ENCODE results near the gene DGLUCY. TPM values are rescaled to one million over a fixed set of nuclear protein-coding genes. Genes with fewer than 3 reads are reported as not detected.

Gene DGLUCY
- total RNA-seq, 1 donor = 45.6 TPM

DNA sequence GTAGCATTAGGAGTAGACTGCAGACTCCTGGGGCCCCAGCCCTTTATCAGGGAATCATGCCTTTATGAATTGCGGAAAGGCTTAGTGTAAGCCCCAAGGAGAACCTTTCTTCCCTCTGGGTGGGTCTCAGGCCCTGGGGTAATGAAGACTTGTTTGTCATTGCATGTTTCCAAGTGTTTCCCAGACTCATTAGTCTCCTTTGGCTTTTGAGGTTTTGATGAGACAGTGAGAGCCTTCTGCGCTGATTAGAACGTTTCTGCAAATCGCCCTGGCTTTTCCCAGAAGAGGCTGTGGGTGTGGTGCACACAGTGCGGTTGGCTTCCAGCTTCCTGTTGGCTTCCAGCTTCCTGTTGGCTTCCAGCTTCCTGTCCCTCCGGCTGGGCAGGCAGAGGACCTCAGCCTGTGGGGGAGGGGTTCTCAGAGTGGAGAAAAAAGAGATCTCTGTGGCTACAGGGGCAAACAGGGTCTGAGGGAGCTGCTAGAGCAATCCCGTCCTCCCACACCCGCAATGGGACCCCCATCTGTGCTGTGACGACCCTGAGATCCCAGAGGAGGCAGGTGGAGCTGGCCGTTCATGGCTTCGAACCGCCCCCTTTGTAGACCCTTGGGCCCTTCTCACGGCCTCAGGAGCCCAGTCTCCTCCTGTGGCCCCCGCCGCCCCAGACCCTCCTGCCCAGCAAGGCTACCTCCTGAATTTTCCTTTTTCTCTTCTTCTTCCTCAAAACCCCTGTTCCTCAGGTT lies 88.5 kb downstream of the DGLUCY start:
- Histone ChIP-seq H3K79me2 (ENCODE audit: insufficient read depth, low read length) (no peaks in the 10 kb centered on the region), H3K36me3 (ENCODE audit: insufficient read depth, low read length) (peaks cover 16% of the 10 kb centered on the region), H3K4me2 (ENCODE audit: insufficient read depth, low read length) (peak overlapping the region; percentile 10), H3K27me3 (ENCODE audit: insufficient read depth, low read length) (no peaks in the 10 kb centered on the region), H4K20me1 (ENCODE audit: insufficient read depth, low read length) (no peaks in the 10 kb centered on the region), H3K4me3 (ENCODE audit: insufficient read depth, low read length) (no peak overlapping the region), H3K4me1 (ENCODE audit: insufficient read depth, low read length) (peaks cover 6% of the 10 kb centered on the region), H3K27ac (ENCODE audit: low read depth, low read length) (peak overlapping the region; percentile 7), H2AFZ (ENCODE audit: low read length) (peak overlapping the region; percentile 83), H3K9me3 (ENCODE audit: low read depth, low read length) (no peaks in the 10 kb centered on the region)
- DNase-seq (ENCODE audit: insufficient read length, low spot score, missing footprints) = peak; percentile 62
- TF ChIP-seq CTCF (IDR thresholded peaks at IDR 0.05; ENCODE audit: extremely low read depth, low read depth, low read length) = no peak

DNA sequence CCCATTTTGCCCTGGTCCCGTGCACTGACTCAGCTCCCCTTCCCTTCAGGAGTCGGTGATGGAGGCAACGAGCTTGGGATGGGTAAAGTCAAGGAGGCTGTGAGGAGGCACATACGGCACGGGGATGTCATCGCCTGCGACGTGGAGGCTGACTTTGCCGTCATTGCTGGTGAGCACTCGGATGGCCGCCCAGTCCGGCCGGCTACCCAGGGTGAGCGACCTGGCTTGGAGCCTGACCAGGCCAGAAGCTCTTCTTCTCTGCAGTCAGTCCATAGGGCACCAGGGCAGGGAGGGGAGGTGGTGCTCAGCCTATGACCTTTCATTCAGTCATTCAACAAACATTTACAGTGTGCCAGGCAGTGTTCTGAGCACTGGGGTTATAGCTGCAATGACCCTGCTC lies 90.8 kb downstream of the DGLUCY start:
- no peak overlapping the region for H3K4me3 ChIP-seq (ENCODE audit: insufficient read depth, low read length)
- H4K20me1 ChIP-seq (ENCODE audit: insufficient read depth, low read length) = no peaks in the 10 kb centered on the region
- no peaks in the 10 kb centered on the region for H3K27me3 ChIP-seq (ENCODE audit: insufficient read depth, low read length)
- H3K9me3 ChIP-seq (ENCODE audit: low read depth, low read length) = no peaks in the 10 kb centered on the region
- TF ChIP-seq CTCF (IDR thresholded peaks at IDR 0.05; ENCODE audit: extremely low read depth, low read depth, low read length) = no peak
- H2AFZ ChIP-seq (ENCODE audit: low read length) = no peak overlapping the region
- peaks cover 9% of the 10 kb centered on the region for H3K36me3 ChIP-seq (ENCODE audit: insufficient read depth, low read length)
- no peak for DNase-seq (ENCODE audit: insufficient read length, low spot score, missing footprints)
- no peak overlapping the region for H3K4me2 ChIP-seq (ENCODE audit: insufficient read depth, low read length)
- H3K79me2 ChIP-seq (ENCODE audit: insufficient read depth, low read length) = no peaks in the 10 kb centered on the region
- H3K4me1 ChIP-seq (ENCODE audit: insufficient read depth, low read length) = peaks cover 6% of the 10 kb centered on the region
- no peak overlapping the region for H3K27ac ChIP-seq (ENCODE audit: low read depth, low read length)

DNA sequence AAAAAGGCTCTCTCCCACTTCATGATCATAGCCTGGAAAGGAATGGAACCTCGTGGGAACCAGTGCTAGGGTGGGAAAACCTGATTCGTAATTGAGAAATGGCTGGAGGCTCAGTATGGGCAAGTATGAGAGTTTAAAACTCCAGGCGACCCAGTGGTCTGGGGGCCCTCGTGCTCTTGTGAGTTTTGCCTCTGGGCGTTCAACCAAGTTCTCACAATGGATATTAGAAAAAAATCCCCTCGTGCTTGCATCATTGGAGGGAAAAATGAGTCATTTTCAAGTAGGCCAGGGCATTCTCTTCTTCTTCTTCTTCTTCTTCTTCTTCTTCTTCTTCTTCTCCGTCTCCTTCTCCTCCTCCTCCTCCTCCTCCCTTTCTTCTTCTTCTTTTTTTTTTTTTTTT lies 91.6 kb downstream of the DGLUCY start:
- Histone ChIP-seq H3K4me2 (ENCODE audit: insufficient read depth, low read length) (no peak overlapping the region), H3K4me3 (ENCODE audit: insufficient read depth, low read length) (no peak overlapping the region), H4K20me1 (ENCODE audit: insufficient read depth, low read length) (no peaks in the 10 kb centered on the region), H2AFZ (ENCODE audit: low read length) (no peak overlapping the region), H3K27ac (ENCODE audit: low read depth, low read length) (no peak overlapping the region), H3K9me3 (ENCODE audit: low read depth, low read length) (no peaks in the 10 kb centered on the region), H3K27me3 (ENCODE audit: insufficient read depth, low read length) (no peaks in the 10 kb centered on the region), H3K4me1 (ENCODE audit: insufficient read depth, low read length) (peaks cover 6% of the 10 kb centered on the region), H3K79me2 (ENCODE audit: insufficient read depth, low read length) (no peaks in the 10 kb centered on the region), H3K36me3 (ENCODE audit: insufficient read depth, low read length) (peaks cover 4% of the 10 kb centered on the region)
- DNase-seq (ENCODE audit: insufficient read length, low spot score, missing footprints) = no peak
- TF ChIP-seq CTCF (IDR thresholded peaks at IDR 0.05; ENCODE audit: extremely low read depth, low read depth, low read length) = no peak

DNA sequence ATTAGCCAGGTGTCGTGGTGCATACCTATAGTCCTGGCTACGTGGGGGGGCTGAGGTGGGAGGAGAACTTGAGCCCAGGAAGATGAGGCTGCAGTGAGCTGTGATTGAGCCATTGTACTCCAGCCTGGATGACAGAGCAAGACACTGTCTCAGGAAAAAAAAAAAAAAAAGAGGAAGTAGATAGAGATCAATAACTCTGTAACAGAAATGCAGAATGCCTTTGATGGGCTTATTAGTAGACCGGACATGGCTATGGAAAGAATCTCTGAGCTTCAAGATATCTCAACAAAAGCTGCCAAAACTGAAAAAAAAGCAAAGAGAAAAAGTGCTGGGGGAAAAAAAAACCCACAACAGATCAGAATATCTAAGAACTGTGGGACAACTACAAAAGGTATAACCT lies 93.1 kb downstream of the DGLUCY start:
- Histone ChIP-seq H3K9me3 (ENCODE audit: low read depth, low read length) (no peaks in the 10 kb centered on the region), H3K4me3 (ENCODE audit: insufficient read depth, low read length) (no peak overlapping the region), H3K4me2 (ENCODE audit: insufficient read depth, low read length) (no peak overlapping the region), H3K27ac (ENCODE audit: low read depth, low read length) (no peak overlapping the region), H4K20me1 (ENCODE audit: insufficient read depth, low read length) (no peaks in the 10 kb centered on the region), H2AFZ (ENCODE audit: low read length) (no peak overlapping the region), H3K4me1 (ENCODE audit: insufficient read depth, low read length) (peaks cover 5% of the 10 kb centered on the region), H3K36me3 (ENCODE audit: insufficient read depth, low read length) (peaks cover 4% of the 10 kb centered on the region), H3K79me2 (ENCODE audit: insufficient read depth, low read length) (no peaks in the 10 kb centered on the region), H3K27me3 (ENCODE audit: insufficient read depth, low read length) (no peaks in the 10 kb centered on the region)
- TF ChIP-seq CTCF (IDR thresholded peaks at IDR 0.05; ENCODE audit: extremely low read depth, low read depth, low read length) = no peak
- DNase-seq (ENCODE audit: insufficient read length, low spot score, missing footprints) = no peak

Data from osteoblast (primary cell).